HG02798 (cell line): Measurements from ENCODE around the gene ADAMTS3.
"Not testable (repeated sequence)": the region's sequence is repeated elsewhere in the genome, so short reads cannot be mapped to it uniquely, and the experiment has no call there.

Source experiments
- ATAC-seq: cut with Tn5 transposase; IDR thresholded peaks from one replicate; pipeline ENCODE4 v1.9.1; 2021; ENCODE audit warnings: mild to moderate bottlenecking; ENCODE audit not compliant: unreplicated experiment, poor library complexity

Gene ADAMTS3

DNA sequence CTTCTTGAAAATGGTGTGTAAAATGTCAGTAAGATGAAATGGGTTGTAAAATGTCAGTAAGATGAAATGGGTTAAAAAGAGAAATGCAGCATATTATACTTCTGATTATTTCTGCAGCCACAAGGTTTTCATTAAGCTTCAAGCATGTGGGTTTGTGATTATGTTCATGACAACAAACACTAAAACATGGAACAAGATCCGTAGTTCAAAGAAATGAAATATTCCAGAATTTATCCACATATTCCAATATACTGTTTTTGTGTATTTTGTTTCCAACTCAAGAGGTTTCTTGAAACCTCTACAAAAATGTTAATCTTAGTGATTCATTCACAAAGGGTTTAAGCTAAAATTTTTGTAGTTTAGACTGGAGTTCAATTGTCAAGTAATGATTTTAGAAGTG, 84.0 kb downstream of the ADAMTS3 start:
- no peak for ATAC-seq

DNA sequence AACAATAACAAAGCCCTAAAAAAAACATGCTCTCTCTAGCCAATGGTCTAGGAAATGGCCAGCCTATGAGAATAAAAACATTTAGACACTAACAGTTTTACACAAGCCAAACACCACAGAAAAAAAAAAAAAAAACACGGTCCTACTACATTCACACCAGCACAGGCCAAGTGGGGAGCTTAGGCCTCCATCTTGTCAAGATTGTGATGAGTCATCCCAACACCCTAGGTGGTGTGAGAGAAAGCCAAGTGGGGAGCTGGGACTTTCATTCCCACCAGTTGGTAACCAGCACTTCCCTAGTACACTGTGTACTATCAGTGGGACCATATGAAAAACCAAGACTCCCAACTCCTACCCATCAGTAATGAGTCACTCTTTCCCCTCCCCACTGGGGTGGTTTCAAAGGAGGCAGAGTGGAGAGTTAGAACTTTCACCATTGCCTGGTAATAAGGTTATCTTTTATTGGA, 95.6 kb downstream of the ADAMTS3 start:
- no peak for ATAC-seq

DNA sequence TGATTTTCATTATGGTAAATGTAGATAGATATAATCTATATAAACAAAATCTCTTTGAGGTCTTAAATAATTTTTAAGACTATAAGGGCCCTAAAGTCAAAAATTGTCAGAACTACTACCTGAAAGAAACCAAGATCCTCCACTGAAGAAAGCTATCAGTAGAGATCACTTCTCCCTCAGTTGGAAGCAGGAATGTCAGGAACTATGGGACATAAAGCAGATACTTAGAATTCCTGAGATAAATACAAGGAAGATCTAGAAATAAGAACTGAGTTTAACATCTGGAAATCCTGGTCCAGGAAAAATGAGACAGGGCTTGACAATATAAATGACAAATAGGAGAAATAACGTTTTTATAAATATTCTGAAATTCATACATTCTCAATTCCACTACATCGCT, 97.2 kb downstream of the ADAMTS3 start:
- ATAC-seq, result no peak

DNA sequence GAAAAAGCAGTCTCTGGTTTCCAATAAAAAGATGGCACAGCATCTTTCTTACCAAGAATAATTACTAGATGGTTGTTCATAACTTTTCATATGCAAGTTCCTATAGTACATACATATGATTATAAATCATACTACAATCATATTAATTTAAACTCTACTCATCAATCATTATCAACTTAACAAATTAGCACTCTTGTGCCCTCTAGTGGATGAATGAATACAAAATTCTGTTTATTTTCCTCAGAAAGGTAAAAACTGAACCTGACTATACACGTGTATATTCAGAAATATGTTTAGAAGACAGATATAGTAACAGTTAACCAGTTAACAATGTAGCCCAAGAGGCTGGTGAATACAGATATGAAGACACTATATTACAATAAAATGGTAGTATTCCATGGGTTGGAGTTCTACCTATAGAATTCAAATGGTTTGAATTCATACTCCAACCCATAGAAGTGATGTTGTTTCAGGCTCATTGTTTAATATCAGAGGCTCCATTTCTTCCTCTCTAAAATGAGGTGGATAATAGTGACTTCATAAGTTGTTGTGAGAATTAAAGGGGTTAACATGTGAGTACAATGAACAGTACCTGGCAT, 100.0 kb downstream of the ADAMTS3 start:
- ATAC-seq, result no peak

DNA sequence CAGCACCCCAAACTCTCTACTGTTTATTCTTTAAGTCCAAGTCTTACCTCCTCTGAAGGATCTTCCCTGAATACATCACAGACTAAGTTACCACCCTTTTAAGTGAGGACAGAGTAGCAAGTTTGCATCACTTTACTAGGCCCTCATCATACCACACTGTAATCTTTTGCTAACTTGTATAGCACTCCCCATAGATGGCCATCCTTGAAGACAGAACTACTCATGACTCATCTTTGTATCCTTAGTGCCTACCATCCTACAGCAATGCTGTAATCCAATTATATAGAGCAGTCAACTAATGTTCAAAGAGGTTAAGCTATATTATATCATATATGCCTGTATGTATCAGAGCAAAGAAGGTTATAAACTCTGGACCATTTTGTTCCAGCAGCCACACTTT, 101.4 kb downstream of the ADAMTS3 start:
- no peak for ATAC-seq

DNA sequence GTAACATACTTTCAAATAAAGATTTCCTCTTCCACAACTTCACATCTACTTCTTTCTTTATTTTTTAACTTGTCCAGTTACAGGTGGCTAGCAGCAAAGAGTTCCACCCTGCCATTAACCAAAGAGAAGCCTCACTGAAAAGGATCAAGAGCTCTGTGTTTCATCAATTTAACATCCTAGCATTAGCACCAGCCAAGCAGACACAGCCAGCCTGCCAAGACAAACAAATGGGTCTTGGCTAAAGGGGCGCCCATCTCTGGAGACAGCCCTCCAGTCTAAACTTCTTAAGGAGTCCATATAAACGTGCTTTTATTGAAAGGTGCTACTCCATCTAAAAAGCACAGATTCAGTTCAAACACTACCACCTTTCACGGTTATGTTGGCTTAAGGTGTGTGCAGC, 105.3 kb downstream of the ADAMTS3 start:
- ATAC-seq, result no peak

DNA sequence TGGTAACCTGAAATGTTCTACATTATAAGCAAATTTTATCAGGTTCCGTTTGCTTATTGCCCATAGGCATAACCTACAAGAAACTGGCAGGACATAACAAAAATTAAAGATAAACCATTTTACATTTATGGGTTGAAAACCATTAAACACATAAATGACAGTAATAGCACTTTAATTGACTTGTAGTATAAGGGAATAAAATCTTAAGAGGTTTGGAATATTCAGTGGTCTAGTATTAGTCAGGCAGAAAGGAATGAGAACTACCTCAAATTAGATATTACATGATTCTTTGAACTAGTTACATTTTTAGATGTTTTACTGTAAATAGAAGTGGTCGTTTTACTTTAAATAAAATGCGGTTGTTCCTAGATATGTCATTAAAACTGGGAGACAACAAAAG, 111.9 kb downstream of the ADAMTS3 start:
- no peak for ATAC-seq

DNA sequence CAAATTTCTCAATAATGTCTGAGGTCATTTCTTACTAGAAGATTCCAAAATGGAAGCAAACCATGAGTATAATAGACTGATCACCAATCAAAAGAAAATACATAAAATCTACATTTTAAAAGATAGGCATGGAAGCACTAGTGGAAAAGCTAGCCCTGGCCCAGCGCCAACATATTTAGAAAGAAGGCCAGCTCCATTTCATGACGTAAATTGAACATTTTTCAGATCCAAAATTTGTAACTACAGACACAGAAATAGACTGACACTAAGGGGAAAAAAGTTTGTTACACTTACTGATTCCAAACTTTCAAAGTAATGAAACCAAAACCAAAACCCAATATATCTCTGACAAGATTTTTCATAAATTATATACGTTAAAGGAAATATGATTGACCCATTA, 117.7 kb downstream of the ADAMTS3 start:
- ATAC-seq, result no peak

DNA sequence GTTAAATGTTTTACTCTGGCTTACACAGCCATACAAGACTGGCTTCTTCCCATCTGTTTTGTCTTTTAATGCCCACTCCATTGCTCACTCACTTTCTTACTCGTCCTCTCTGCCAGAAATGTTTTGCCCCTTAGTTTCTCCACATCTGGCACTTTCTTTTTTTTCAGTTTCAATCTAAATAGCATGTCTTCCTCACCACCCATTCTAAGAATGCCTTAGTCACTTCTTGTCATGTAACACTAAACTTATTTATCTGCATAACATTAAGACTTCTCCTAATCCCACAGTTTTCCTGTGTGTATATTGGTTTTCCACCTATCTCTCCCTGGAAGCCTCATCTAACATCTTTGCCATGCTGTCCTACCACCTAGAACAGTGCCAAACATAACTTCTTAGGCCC, 119.3 kb downstream of the ADAMTS3 start:
- ATAC-seq, result no peak

DNA sequence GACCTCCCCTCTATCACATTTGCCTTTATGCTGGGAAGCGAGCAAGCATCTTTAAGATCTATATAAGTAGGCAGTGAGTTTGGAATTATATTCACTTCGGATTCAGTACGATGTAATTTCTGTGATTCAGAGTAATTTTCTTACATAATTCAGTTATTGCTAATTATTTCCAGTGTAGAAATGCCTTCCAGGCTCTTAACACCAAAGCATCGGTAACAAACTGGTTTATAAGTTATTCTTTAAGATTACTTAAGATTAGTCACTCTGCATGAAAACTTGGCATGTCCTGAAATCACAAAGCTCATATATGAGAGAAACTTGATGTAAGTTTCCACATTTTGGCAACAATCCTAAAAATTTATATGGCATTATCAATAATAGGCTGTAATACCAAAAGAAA, 120.8 kb downstream of the ADAMTS3 start:
- ATAC-seq, result no peak

DNA sequence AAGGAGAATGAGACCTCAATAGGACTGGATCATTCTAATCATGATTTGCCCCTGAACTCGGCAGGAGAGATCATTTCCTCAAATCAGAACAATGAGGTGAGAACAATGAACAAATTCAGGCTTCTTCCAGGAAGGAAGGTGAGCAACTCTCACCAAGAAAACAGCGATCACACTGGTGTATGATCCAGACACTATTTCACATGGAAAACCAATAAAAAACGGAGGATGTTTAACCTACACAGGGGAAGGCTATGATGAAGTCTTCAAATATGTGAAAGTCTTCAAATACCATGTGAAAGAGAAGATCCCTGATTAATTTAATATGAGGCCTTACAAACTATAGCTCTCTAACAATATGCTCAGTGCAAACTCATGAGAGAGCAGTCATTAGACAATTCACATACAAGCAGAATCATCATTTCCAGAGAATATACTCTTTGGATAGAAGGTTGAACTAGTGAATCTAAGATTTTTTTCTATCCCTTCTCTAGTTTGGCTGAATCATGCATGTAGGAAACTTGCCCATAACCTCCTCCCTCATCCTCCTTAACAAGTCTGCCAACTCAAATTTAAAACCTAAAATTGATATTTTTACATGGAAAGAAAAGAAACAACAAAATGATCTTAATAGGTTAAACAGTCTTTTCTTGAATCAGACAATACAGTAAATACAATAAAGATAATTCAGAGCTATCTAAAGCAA, 122.5 kb downstream of the ADAMTS3 start:
- ATAC-seq, result no peak

DNA sequence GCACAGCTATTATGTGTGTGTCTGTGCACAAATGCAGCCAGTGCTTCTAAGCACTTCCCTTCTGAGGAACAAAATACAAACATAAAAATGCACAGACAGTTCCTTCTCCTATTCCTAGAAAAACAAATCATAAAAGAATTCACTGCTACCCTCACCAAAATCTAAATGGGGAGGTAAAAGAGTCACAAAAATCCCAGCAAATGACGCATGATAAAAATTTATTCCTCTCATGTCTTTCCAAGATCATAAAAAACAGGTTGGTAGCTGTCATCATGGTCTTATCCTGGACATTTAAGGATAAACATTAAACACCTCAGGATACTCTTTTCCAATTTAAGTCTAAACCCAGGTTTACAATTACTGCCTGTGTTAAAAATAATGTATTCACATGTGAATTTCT, 124.9 kb downstream of the ADAMTS3 start:
- no peak for ATAC-seq

DNA sequence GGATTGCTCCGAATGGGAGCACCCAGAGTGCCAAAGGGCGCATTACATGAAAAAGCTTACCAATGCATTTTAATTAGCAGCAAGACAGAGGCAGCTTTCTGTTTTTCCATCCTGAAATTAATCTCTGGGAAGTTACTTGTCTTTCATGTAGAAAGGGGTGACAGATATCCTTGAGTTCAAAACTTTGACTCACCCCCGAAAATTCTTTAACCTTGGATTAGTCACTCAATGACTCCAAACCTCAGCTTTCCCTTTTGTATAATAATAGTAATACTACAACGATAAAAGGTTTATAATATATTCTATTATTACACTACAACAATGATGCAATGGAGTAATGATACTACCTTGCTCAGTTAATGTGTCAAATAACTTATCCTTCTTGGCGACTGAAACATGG, 126.3 kb downstream of the ADAMTS3 start:
- no peak for ATAC-seq

DNA sequence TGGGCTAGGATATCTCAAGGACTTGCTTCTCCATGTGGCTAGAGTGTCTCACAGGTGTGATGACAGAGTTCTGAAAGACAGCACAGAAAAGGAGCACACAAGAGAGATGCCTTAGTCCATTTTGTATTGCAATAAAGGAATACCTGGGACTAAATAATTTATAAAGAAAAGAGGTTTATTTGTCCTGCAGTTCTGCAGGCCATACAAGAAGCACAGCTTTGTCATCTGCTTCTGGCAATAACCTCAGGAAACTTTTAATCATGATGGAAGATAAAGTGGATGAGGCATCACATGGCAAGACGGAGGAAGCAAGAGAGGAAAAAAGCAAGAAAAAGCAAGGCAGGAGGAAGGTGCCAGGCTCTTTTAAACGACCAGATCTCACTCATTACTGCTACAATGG, 126.9 kb downstream of the ADAMTS3 start:
- ATAC-seq, result no peak

DNA sequence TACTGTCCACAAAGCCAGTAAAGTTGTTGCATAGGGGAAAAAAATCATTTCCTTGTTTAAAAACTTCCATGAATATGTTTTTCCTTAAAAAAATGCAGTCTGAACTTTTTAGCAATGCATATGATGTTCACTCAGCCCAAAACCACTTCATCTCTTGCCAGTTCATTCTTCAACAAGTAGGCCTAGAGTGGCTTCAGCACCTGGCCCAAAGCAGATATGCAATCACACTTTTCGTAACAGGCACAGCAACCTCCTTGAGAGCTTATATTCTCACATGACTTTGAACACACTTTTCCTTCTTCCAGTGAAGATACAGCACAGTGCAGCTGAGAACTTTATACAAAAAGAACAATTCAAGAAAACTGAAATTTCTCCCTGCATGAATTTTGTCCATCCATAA, 128.6 kb downstream of the ADAMTS3 start:
- ATAC-seq, result no peak

DNA sequence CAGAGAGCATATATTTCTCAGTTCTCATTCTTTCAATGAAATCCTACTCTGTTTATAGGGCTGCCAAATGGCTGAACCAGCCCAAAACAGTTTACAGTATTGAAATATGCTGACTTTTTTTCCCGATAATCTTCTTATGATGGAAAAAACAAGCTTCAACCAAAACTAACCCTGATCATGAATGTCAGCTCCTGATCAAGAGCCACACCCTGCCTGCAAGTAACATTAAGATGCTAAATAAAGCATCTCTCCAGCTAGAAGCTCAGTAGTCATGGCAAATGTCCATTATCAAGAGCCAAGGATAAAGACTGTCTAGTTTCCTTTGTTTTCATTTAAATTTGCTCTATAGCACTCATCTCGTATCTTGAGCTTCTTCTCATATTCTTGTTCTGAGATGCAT, 136.0 kb downstream of the ADAMTS3 start:
- ATAC-seq, result no peak

DNA sequence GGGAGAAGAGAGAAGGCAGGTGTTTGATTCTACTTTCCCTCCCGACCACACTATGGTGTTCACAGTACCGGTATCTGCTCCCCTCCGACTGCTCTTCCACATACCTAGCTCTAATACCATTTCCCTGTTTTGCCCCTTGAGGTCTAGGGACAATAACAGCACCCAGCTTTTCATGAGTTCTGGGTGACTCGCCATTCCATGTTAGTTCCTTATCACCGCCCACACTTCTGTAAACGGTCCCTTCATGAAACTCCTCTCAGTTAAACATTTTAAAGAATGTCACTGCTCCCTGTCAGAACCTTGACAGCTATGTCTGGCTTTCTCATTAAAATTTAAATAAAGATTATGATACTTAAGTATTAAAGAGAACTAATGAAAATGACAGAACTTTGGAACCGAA, 136.7 kb downstream of the ADAMTS3 start:
- ATAC-seq, result no peak

DNA sequence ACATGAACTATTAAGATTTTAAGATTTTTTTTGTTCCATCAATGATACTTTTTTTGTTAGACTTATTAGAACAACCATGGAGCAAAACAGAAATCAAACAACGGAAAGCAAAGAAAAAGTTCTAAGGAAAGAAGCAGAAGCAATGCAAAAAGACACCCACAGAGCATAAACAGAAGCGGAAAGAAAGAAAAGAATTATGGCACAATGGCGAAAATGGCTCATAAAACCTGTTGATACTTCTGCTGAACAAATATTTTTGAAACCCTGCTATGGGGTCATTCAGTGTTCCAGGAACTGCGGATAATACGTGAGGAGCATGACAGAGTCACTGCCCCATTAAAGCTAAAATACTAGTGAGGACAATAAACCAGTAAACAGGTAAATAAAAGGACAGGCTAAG, 138.0 kb downstream of the ADAMTS3 start:
- no peak for ATAC-seq

DNA sequence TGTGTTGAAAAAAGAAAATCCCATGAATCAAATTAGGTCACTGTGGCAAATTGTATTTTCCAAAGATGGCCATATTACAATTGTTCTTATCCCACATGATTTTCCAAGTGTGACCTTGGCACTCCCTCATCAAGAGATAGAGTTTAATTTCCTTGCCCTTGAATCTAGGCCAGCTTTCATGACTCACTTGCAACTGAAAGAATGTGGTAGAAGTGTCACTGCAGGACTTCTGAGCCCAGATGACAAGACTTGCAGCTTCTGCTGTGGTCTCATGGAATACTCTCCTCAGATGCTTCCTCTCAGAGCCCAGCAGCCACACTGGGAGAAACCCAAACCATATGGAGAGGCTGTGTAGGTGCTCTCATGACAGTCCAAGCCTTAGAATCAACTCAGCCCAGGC, 139.0 kb downstream of the ADAMTS3 start:
- no peak for ATAC-seq

DNA sequence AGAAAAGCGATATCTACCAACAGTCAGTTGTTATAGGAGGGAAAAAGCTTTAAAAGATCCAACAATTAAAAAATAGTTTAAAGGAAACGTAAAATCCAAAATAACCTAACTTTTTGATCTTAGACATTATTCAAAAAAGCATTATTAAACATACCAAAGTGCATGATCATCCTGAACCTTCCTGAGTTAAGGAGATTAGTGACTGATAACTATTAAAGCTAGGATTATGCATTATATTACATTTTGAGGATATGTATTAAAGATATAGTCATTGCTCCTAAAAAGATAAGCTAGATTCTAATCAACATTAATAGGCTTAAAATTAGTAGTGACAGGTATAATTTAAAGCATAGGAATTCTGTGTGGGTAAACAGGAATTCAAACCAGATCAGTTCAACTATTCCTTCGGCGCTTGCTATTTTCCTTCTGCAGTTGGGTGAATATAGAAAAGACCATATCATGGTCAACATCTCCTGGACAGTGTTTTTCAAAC, 139.6 kb downstream of the ADAMTS3 start:
- no peak for ATAC-seq

DNA sequence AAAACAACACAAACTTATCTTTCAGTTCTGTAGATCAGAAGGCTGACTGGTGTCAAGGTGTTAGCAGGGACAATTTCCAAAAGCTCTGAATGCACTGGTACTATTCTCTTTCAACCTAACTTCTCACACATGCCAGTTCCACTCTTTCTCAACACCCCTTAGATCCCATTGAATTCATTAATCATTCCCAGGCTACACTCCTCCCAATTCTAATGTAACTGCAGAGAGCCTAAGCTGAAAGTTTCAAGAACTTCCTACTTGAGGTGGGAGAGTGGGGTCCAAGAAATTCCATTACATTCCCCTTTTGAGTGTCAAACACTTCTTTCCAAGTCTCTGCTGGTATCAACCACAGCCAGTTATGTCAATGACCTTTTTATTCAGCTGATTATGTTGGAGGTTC, 142.0 kb downstream of the ADAMTS3 start:
- ATAC-seq, result no peak

DNA sequence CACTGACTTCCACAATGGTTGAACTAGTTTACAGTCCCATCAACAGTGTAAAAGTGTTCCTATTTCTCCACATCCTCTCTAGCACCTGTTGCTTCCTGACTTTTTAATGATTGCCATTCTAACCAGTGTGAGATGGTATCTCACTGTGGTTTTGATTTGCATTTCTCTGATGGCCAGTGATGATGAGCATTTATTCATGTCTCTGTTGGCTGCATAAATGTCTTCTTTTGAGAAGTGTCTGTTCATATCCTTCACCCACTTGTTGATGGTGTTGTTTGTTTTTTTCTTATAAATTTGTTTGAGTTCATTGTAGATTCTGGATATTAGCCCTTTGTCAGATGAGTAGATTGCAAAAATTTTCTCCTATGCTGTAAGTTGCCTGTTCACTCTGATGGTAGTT, 143.1 kb downstream of the ADAMTS3 start:
- not testable (repeated sequence) for ATAC-seq
